Gastrocnemius medialis (tissue), 4 donors: Measurements from ENCODE around the gene SLC38A8.

ENCODE experiments used
- CTCF ChIP-seq, 5 experiments: fragments of 450-650 bp in 3 of 5; fragments of 200-600 bp in 2 of 5; sonication (generic) in 2 of 5; IDR thresholded peaks in 4 of 5; conservative IDR thresholded peaks in 1 of 5; 1 replicate in 4 of 5; 2 replicates in 1 of 5; pipeline ENCODE4 v1.5.1; 2016 to 2019; ENCODE audit warnings: antibody characterized with exemption in 5 of 5, mild to moderate bottlenecking in 3 of 5, moderate library complexity in 3 of 5
- POLR2A ChIP-seq, 2 donors: fragments of 450-650 bp; IDR thresholded peaks; one replicate each; pipeline ENCODE4 v1.6.1; 2017; ENCODE audit warnings: antibody characterized with exemption in 2 of 2, mild to moderate bottlenecking in 2 of 2, moderate library complexity in 2 of 2

DNA sequence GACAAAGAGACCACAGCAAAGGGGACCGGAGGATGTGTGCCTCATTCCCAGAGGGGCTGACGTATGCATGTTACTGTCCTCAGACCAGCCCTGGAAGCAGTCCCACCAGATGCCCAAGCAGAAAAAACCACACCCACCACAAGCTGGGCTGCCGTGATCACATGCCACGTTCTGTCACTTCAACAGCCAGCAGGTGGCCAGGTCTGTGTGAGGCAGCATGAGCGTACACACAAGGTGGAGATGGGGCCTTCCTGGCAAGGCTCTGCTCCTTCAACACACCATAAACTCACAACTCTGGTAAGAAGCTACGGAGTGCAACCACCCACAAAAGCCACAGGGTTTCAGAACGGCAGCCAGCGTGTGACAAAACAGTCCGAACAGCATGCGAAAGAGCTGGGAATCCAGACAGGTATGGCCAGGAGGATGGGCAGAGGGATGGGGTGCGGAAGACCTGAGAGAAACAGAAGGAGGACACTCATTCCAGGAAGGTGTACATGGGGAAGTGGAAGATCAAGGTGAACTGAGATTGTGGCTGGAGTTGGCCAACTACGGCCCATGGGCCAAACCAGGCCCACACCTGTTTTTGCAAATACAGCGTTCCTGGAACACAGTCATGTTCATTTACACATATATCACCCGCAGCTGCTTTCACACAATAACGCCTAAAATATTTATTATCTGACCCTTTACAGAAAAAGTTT lies 46.2 kb upstream of the SLC38A8 start:
- TF ChIP-seq CTCF (IDR thresholded peaks at IDR 0.05 in 4 of 5, conservative IDR thresholded peaks at IDR 0.05 in 1 of 5) (no peak), POLR2A (IDR thresholded peaks at IDR 0.05) (no peak)
